GM12864 (cell line): Measurements from ENCODE around the gene ARL6IP6.
"Not testable (repeated sequence)": the region's sequence is repeated elsewhere in the genome, so short reads cannot be mapped to it uniquely, and the experiment has no call there.

Experiments used
- DNase-seq: peaks from one replicate; pipeline ENCODE4 v3.0.0-alpha.2; 2011; ENCODE audit warnings: low read depth
- H3K4me3 ChIP-seq: 2 replicates; pipeline ENCODE4 v1.5.1; 2011; ENCODE audit warnings: mild to moderate bottlenecking, low read depth, low read length, control low read depth
- CTCF ChIP-seq: IDR thresholded peaks from 2 replicates; pipeline ENCODE4 v1.5.1; 2011; ENCODE audit warnings: low read depth, mild to moderate bottlenecking, moderate library complexity, low read length, control low read depth, inconsistent platforms; ENCODE audit errors: missing control alignments

ARL6IP6 gene

GRCh38 chr2:152740743-152741328 is 22.4 kb downstream of the ARL6IP6 start:
- no peak overlapping the region for H3K4me3 ChIP-seq
- TF ChIP-seq CTCF: peak; percentile 50
- DNase-seq: no peak

GRCh38 chr2:152743002-152743401 is 24.6 kb downstream of the ARL6IP6 start:
- TF ChIP-seq CTCF: peak; percentile 56
- no peak for DNase-seq
- no peak overlapping the region for H3K4me3 ChIP-seq

GRCh38 chr2:152747751-152748150 is 29.3 kb downstream of the ARL6IP6 start:
- not testable (repeated sequence) for H3K4me3 ChIP-seq, DNase-seq

- H3K4me3 ChIP-seq: no peak overlapping the region
- DNase-seq: peak; percentile 29
- TF ChIP-seq CTCF: peak; percentile 71
Observed at GRCh38 chr2:152755029-152755428, 36.6 kb downstream of the ARL6IP6 start.

GRCh38 chr2:152759290-152760072 is 41.1 kb downstream of the ARL6IP6 start:
- DNase-seq: no peak
- H3K4me3 ChIP-seq: no peak overlapping the region
- TF ChIP-seq CTCF: no peak

GRCh38 chr2:152761214-152761613 is 42.8 kb downstream of the ARL6IP6 start:
- no peak for TF ChIP-seq CTCF
- DNase-seq: no peak
- H3K4me3 ChIP-seq: no peak overlapping the region

- no peak for DNase-seq
- H3K4me3 ChIP-seq: no peak overlapping the region
- TF ChIP-seq CTCF: no peak
Observed at GRCh38 chr2:152762202-152762601, 43.8 kb downstream of the ARL6IP6 start.

GRCh38 chr2:152763208-152763607 is 44.8 kb downstream of the ARL6IP6 start:
- not testable (repeated sequence) for H3K4me3 ChIP-seq, DNase-seq
